Inferior parietal cortex (tissue), 1 donor: Measurements from ENCODE around the gene EXT2.

Experiments used
- DNase-seq: peaks from one replicate; pipeline ENCODE4 v3.0.0-alpha.2; 2016; ENCODE audit errors: extremely low spot score

The EXT2 gene

GRCh38 chr11:44243086-44243485, 147.6 kb downstream of the EXT2 start:
- no peak for DNase-seq

DNA sequence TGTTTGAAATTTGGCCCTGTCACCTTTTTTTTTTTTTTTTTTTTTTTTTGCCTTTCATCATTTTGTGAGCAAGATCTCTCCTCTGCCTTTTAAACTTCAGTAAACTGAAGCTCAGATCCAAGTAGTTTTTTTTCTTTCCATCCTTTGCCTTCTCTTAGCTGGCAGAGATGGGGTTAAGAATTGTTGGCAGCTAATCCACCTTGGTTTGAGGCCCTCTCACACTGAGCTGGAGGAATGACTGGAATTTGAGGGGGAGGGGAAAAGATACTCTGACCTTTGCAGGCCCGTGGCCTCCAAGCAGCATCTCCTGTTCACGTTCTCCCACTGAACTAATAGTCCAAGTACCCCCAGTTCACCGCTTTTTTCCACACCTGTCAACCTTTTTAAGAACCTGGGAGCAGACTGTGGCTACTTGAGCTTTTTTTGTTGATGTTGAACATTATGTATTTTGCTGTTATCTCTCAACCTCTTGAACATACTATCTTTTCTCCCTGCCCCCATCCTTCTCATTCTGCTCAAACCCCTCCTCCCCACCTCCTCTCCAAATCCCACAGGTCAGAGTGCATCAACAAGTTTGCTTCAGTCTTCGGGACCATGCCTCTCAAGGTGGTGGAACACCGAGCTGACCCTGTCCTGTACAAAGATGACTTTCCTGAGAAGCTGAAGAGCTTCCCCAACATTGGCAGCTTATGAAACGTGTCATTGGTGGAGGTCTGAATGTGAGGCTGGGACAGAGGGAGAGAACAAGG, 148.3 kb downstream of the EXT2 start:
- DNase-seq, result no peak

GRCh38 chr11:44244639-44245310, 149.3 kb downstream of the EXT2 start:
- DNase-seq, result no peak

- no peak for DNase-seq
These were observed 151.2 kb downstream of the EXT2 start for GRCh38 chr11:44246726-44247125.

DNA sequence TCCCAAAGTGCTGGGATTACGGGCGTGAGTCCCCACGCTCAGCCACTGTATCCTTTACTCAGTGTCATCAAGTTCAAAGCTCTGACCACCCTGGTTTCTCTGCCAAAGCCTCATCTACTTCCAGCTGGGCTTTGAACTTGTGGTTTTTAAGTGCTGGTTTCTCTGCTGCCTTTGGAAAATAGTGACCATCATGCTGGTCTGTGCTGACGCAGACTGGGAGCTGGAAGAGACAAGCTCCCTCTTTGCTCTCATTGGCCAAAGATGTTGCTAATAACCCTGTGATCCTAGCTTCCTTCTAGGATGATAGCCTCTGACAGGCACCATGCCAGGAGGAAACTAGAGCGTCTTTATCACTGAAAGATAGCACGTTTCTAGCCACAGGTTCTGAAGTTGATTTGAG, 152.0 kb downstream of the EXT2 start:
- DNase-seq, result no peak

GRCh38 chr11:44248109-44248508, 152.6 kb downstream of the EXT2 start:
- DNase-seq, result no peak

DNA sequence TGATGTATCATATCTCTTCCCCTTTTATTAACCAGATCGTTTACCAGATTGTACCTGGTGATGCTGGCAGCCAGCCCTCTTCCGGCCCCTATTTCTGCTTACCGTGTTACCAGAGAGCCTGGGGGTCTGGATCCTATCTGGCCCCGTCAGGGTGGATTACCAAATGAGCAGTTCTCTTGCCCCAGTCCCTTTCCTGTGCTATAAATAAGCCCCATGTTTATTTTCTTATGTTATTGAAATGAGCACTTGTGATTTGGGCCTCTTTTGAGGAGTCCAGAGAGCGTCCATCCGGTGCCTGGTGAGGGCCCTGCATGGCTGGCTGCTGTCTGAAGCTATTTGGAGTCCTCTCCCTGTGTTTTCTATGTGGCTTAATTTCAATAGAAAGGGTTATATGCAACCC, 154.9 kb downstream of the EXT2 start:
- DNase-seq, result no peak

- no peak for DNase-seq
These were observed 157.6 kb downstream of the EXT2 start for GRCh38 chr11:44252999-44253602.

DNA sequence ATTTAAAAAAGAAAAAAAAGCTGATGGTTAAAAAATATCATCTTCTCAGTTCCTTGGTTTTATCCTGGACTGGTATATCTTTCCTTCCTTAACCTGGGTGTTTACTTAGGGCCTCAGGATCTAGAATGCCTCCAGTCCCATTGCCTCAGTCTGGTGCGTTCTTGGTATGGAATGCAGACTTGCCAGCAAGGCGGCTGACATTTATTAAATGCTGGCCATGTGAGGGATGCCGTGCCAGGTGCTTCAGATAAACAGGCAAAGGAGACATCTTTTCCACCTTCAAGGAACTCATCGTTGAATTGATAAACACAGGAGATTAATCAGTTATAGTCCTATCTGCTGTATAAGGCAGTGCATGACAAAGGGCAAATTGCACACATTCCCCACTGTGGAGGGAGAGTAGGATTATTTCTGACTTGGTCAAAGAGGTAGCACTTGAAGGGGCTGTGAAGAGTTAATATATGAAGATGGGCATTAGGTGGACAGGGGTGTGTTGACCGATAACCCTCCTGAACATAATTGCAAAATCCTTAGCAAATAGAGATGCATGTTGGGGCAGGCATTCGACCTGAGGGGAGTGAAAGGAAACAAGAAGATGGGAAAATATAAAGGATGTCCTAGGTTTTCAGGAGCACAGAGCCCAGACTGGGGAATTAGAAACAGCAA, 160.1 kb downstream of the EXT2 start:
- DNase-seq, result no peak

DNA sequence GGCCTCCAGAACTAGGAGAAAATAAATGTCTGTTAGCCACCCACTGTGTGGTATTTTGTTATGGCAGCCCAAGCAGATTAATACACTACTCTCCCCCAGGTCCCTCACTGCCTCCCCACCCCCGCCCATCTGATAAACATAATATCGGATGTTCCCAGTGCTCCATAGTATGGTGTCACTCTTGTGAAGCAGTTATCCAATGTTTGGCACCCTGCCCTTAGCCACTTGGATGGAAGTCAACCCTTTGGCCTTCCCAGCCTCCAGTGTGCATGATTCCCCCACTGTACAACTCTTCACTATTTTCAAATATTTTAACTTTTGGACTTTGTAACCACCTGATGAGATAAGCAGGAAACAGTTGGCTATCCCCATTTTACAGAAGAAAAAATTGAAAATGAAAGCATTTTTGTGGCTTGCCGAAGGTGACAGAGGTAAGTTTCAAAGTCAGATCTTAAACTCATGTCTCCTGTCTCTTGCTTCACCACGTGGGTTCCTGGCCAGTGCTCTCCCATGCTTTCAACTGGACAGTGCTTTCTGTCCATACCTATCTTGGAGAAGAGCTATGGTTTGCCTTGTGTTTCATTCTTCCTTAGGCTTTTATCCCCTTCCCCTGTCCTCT, 161.3 kb downstream of the EXT2 start:
- DNase-seq, result no peak

DNA sequence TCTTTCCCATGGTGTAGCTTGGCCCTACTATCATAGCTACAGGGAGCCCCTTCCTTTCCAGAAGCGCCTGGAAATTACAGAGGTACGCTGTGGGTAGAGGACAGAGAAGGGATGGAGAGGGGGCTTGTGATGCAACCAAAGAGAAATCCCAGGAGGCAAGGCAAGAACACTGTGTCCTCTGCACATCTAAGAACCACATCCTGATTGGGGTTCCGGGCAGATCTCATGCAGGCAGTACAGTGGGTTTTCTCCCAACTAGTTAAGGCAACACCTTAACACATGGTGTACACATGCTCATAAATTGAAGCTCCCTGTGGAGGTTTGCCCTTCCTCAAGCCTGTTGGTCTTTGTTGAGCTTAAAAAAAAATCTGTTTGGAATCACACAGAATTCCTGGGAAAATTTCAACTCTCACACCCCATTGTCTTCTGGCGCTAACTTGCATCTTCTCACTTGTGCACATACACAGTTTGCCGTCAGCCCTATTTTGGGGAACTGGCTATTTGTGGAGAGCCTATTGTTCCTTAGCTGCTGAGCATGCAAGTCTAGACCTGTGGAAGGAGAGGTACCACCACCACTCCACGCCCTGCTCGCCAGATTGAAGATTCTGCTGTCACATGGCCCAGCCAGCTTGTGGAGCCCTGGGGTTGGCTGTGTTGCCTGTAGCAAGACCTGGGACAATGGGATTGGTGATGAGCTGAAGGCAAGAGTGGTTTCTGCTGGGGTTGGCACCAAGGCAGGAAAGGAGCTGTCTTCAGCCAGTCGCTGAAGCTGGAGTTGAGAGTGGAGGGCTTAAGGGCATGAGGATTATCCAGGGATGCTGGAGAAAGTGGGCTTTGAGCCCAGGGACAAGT, 162.1 kb downstream of the EXT2 start:
- no peak for DNase-seq

DNA sequence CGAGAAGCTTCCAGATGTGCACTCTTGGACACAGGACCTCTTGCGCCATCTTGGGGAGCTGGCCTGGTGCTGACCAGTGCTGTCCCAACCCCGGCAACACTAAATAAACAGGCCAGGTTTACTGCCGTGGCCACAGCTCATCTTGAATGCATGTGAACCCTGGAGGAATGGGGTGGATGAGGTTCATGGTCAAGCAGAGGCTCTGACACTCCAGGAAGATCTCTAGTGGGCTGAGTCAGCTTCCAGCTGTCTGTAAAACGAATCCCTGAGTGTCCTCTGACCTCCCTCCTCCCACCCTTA, 162.7 kb downstream of the EXT2 start:
- DNase-seq, result no peak

DNA sequence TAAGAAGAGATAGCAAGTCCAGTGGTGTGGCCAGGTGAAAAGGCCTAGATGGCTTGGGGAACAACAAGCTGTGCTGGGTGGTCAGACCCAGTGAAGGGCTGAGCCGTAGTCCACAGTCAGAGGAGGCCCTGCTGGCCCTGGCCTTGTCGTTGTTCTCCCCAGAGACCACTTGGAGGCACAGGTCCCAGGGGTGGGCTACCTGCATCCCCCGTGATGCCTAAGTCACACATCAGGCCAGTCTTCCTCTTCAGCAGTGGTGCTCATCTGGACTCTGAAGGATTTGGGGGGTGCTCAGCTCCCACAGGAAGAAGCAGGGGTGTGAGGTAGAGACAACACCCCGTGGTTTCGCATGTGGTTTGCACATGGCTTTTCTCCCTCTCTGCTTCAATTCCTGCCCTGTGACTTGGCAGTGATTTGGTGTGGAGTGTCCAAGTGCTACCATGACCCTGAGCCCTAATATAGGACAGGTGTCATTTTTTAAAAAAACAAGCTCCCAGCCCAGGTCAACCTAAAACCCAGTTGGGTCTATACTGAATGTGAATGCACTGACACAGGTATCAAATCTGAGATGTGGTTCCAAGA, 163.5 kb downstream of the EXT2 start:
- no peak for DNase-seq

GRCh38 chr11:44260081-44260480, 164.6 kb downstream of the EXT2 start:
- no peak for DNase-seq

DNA sequence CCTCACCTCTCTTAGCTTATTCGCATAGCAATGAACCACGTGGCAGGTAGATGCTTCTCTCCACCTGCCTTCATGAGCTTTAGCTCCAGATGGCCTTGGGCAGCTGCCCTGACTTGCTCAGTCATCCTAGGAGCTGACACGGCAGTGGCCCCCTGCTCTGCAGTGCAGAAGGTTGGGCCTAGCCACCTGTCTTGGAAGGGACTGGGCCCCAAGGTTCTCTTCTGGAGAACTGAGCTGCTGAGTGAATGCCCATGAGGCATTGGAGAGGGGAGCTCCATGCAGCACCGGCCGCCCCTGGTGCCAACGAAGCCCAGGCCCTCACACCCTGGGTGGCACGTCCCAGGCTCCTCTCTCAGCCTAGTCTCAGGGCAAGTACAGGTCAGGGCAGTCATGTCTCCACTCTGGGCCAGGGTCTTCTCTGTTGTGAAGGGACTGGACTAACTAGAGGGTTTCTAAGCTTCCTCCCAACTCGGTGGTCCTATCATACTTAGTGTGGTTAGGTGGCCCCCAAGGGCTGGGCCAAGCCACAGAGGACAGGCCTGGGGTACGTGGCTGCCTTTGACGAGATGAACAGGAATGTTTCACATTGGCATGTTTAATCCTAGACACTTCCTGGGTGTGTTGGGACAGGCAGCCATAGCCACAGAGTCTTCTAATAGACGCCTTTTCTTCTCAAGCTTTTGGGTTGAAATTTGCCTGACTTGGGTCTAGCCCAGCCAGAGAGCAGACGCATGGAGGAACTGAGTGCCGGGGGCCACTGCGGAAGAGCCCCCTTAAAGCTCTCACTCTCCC, 166.5 kb downstream of the EXT2 start:
- no peak for DNase-seq

DNA sequence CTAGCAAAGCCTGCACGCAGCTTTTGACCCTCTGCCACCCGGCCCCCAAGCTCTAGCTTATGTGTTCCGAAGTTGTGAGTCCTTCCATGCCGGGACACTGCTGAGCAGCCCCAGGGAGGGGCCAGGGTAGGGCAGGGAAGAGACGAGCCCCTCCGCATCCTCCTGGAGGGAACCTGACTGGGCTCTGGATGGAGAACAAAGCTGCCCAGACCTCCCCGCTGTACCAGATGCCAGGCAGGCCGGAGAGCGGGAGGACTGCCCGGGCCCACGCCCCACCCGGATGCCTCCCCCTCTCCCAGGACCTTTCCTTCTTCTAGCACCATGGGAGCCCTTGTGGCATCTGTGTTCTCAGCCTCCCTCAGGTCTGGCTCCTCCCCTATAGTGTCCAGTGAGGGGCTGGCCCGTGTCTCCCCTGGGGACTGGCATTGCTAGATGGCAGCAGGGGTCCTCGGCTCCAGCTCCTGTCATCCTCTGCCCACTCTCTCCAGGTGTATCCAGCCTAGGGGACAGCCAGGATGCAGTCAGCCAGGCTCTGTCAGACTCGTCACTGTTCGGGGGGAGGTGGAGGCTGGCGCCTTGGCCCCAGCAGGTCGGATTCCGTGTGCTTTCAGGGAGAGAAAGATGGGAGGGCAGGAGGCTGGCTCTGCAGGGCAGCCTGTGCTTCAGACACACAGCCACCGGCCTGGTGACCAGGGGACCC, 168.4 kb downstream of the EXT2 start:
- no peak for DNase-seq

- no peak for DNase-seq
These were observed 168.9 kb downstream of the EXT2 start for GRCh38 chr11:44264438-44264749.

- no peak for DNase-seq
These were observed 169.3 kb downstream of the EXT2 start for GRCh38 chr11:44264761-44265160.

- no peak for DNase-seq
These were observed 170.7 kb downstream of the EXT2 start for GRCh38 chr11:44266056-44266780.
